ENCODE results near the gene C4BPA.

DNA sequence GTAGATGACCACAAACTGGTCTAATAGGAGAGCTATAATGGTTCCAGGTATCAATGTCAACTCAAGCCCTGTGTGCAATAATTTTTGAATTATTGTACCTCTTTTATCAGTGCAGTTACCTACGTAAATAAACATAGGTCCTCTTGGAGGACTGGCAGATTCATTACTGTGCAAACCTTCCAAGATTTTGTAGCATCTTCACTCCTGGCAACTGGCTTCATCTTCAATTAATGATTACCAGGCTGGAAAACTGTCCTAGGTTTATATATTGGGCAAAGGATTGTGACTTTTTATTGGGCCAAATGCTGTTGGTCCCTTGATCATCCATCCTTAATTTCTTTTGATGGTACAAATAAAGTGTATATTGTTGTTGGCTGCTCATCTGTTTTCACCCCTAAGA lies 35.6 kb downstream of the C4BPA start:
- TF ChIP-seq, protein P1, sequence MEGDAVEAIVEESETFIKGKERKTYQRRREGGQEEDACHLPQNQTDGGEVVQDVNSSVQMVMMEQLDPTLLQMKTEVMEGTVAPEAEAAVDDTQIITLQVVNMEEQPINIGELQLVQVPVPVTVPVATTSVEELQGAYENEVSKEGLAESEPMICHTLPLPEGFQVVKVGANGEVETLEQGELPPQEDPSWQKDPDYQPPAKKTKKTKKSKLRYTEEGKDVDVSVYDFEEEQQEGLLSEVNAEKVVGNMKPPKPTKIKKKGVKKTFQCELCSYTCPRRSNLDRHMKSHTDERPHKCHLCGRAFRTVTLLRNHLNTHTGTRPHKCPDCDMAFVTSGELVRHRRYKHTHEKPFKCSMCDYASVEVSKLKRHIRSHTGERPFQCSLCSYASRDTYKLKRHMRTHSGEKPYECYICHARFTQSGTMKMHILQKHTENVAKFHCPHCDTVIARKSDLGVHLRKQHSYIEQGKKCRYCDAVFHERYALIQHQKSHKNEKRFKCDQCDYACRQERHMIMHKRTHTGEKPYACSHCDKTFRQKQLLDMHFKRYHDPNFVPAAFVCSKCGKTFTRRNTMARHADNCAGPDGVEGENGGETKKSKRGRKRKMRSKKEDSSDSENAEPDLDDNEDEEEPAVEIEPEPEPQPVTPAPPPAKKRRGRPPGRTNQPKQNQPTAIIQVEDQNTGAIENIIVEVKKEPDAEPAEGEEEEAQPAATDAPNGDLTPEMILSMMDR (conservative IDR thresholded peaks at IDR 0.05; ENCODE audit: low read depth, low read length) = no peak
- no peak for TF ChIP-seq POLR2A (IDR thresholded peaks at IDR 0.05; ENCODE audit: low read depth, low read length)
- TF ChIP-seq MAFK (IDR thresholded peaks at IDR 0.05; ENCODE audit: low read depth, low read length) = no peak
- TF ChIP-seq FOS (IDR thresholded peaks at IDR 0.05; ENCODE audit: low read depth, low read length) = no peak
- no peak for TF ChIP-seq RAD21 (IDR thresholded peaks at IDR 0.05; ENCODE audit: low read length)

Measured in IMR-90 (cell line).